IMR-90 (cell line): ENCODE results near the gene MLX. TPM values are rescaled to one million over a fixed set of nuclear protein-coding genes. Genes with fewer than 3 reads are reported as not detected.

ENCODE experiments used
- ATAC-seq: fragments of 200-7000 bp; cut with Tn5 transposase; 2 replicates; pipeline ENCODE4 v1.9.1; 2020; ENCODE audit warnings: low read depth, mild to moderate bottlenecking, moderate library complexity
- BruUV-seq: library from RNA; stranded (reverse); fragments of 400-500 nt; replicated peaks from 2 replicates; lab custom pipeline; 2021; lab: Mats Ljungman, UMichigan
- CTCF ChIA-PET: fragments of 300-600 bp; formaldehyde crosslinking; extraction: SDS; loops from one replicate; lab custom pipeline; 2021; ENCODE audit warnings: antibody characterized with exemption; lab: Yijun Ruan, JAX
- POLR2A ChIA-PET: fragments of 300-600 bp; sonication (Branson Sonifier 250); formaldehyde crosslinking; loops from one replicate; lab custom pipeline; 2022; ENCODE audit warnings: antibody characterized with exemption; ENCODE audit not compliant: unreplicated experiment; lab: Charles Lee
- DNase-seq: peaks from one replicate; pipeline ENCODE4 v3.0.0; 2013
- H2AFZ ChIP-seq: replicated peaks from 2 replicates; pipeline ENCODE3; 2013; ENCODE audit warnings: low read length, mild to moderate bottlenecking; ENCODE audit not compliant: poor library complexity
- H2AK5ac ChIP-seq: 2 replicates; pipeline ENCODE4 v1.6.1; 2013; ENCODE audit warnings: low read depth, low read length, inconsistent platforms
- H2AK9ac ChIP-seq: replicated peaks from 2 replicates; pipeline ENCODE3; 2013; ENCODE audit warnings: mild to moderate bottlenecking, low read depth, low read length, moderate library complexity; ENCODE audit not compliant: poor library complexity
- H2BK120ac ChIP-seq: 2 replicates; pipeline ENCODE4 v1.6.1; 2013; ENCODE audit warnings: low read depth, low read length, inconsistent platforms
- H2BK15ac ChIP-seq: 3 replicates; pipeline ENCODE4 v1.6.1; 2013; ENCODE audit warnings: low read depth, low read length, inconsistent platforms
- H2BK20ac ChIP-seq: 2 replicates; pipeline ENCODE4 v1.6.1; 2013; ENCODE audit warnings: low read depth, mild to moderate bottlenecking, inconsistent platforms, low read length, moderate library complexity
- H2BK5ac ChIP-seq: 2 replicates; pipeline ENCODE4 v1.6.1; 2013; ENCODE audit warnings: mild to moderate bottlenecking, low read depth, low read length, inconsistent platforms; ENCODE audit not compliant: poor library complexity, severe bottlenecking
- H3K14ac ChIP-seq: replicated peaks from 2 replicates; pipeline ENCODE4 v1.6.1; 2013; ENCODE audit warnings: low read depth, low read length, inconsistent platforms
- H3K18ac ChIP-seq: 2 replicates; pipeline ENCODE4 v1.6.1; 2013; ENCODE audit warnings: low read depth, low read length, control low read depth
- H3K23ac ChIP-seq: 2 replicates; pipeline ENCODE4 v1.6.1; 2013; ENCODE audit warnings: low read depth, low read length, inconsistent platforms
- H3K27ac ChIP-seq: 2 replicates; pipeline ENCODE4 v1.5.1; 2013; ENCODE audit warnings: mild to moderate bottlenecking, control low read depth, low read length; ENCODE audit not compliant: insufficient read depth
- H3K27me3 ChIP-seq: 2 replicates; pipeline ENCODE4 v1.6.1; 2013; ENCODE audit warnings: low read length; ENCODE audit not compliant: control insufficient read depth, insufficient read depth
- H3K36me3 ChIP-seq: 2 replicates; pipeline ENCODE4 v1.6.1; 2013; ENCODE audit warnings: low read length, mixed read lengths; ENCODE audit not compliant: control insufficient read depth, insufficient read depth
- H3K4ac ChIP-seq: 2 replicates; pipeline ENCODE4 v1.6.1; 2013; ENCODE audit warnings: low read depth, low read length, inconsistent platforms
- H3K4me1 ChIP-seq: 2 replicates; pipeline ENCODE4 v1.6.1; 2013; ENCODE audit warnings: low read length, mixed read lengths; ENCODE audit not compliant: control insufficient read depth, insufficient read depth
- H3K4me2 ChIP-seq: 2 replicates; pipeline ENCODE4 v1.6.1; 2013; ENCODE audit warnings: low read depth, mild to moderate bottlenecking, control low read depth, low read length, moderate library complexity
- H3K4me3 ChIP-seq: 2 replicates; pipeline ENCODE4 v1.5.1; 2013; ENCODE audit warnings: low read depth, mild to moderate bottlenecking, control low read depth, low read length, moderate library complexity; ENCODE audit not compliant: insufficient read depth
- H3K56ac ChIP-seq: 2 replicates; pipeline ENCODE4 v1.6.1; 2013; ENCODE audit warnings: low read length, inconsistent platforms; ENCODE audit not compliant: insufficient read depth; ENCODE audit errors: extremely low read depth
- H3K79me1 ChIP-seq, 2 experiments: 2 replicates each; pipeline ENCODE4 v1.6.1; 2013; ENCODE audit warnings: low read length in 2 of 2, inconsistent platforms in 1 of 2, low read depth in 1 of 2
- H3K9ac ChIP-seq: 2 replicates; pipeline ENCODE4 v1.6.1; 2013; ENCODE audit warnings: low read depth, low read length, control low read depth
- H3K9me1 ChIP-seq: 2 replicates; pipeline ENCODE4 v1.6.1; 2013; ENCODE audit warnings: low read length, inconsistent platforms; ENCODE audit not compliant: insufficient read depth
- H3K9me3 ChIP-seq: 2 replicates; pipeline ENCODE4 v1.6.1; 2013; ENCODE audit warnings: low read length; ENCODE audit not compliant: control insufficient read depth, insufficient read depth
- H4K20me1 ChIP-seq: 2 replicates; pipeline ENCODE4 v1.6.1; 2013; ENCODE audit warnings: low read length, inconsistent platforms; ENCODE audit not compliant: insufficient read depth
- H4K5ac ChIP-seq: 2 replicates; pipeline ENCODE4 v1.6.1; 2013; ENCODE audit warnings: mild to moderate bottlenecking, low read depth, low read length, control low read depth
- H4K8ac ChIP-seq, 2 experiments: 2 replicates each; pipeline ENCODE4 v1.6.1; 2013; ENCODE audit warnings: low read depth in 2 of 2, low read length in 2 of 2, control low read depth in 1 of 2, inconsistent platforms in 1 of 2
- H4K91ac ChIP-seq: 2 replicates; pipeline ENCODE4 v1.6.1; 2013; ENCODE audit warnings: low read depth, low read length, inconsistent platforms; ENCODE audit not compliant: insufficient read depth
- MAFK ChIP-seq: IDR thresholded peaks from 2 replicates; pipeline ENCODE4 v1.6.1; 2012; ENCODE audit warnings: low read depth, low read length, improper control_type of control experiment
- RAD21 ChIP-seq: IDR thresholded peaks from 2 replicates; pipeline ENCODE4 v1.6.1; 2012; ENCODE audit warnings: low read length, improper control_type of control experiment
- WGBS, 2 experiments: methylation state at CpG; one replicate each; pipeline versions ENCODE4 v1.1.5 to v1.1.7; 2013; ENCODE audit warnings: missing lambda C conversion rate in 2 of 2; ENCODE audit not compliant: insufficient read length in 1 of 2; ENCODE audit errors: extremely low coverage in 2 of 2; 5-methylcytosine and 5-hydroxymethylcytosine counted together
- dilution Hi-C: fragments of 300-500 bp; cut with HindIII; formaldehyde crosslinking; loops from one replicate; pipeline ENCODE4 v1.14.3; 2018; ENCODE audit warnings: low sequenced_read_pairs; ENCODE audit not compliant: unreplicated experiment
- in situ Hi-C: fragments of 300-500 bp; cut with MboI; formaldehyde crosslinking; loops from 3 replicates; pipeline ENCODE4 v1.14.3; 2019; ENCODE audit warnings: low sequenced_read_pairs, inconsistent platforms, mixed read lengths
- intact Hi-C: fragments of 100-400 bp; cut with micrococcal nuclease; formaldehyde crosslinking; loops from 2 replicates; pipeline ENCODE4 v1.10.0; 2022
- polyA plus RNA-seq, 3 experiments: library from polyadenylated mRNA; depleted of rRNA; stranded (reverse); fragments of >200 nt; gene quantifications; 2 replicates each; pipeline ENCODE4 v1.2.3, GENCODE V29; 2012; ENCODE audit warnings: low replicate concordance in 1 of 3
- total RNA-seq: library from RNA; depleted of rRNA; stranded (reverse); fragments of >200 nt; gene quantifications from 2 replicates; pipeline ENCODE4 v1.2.3, GENCODE V29; 2012
- TF ChIP-seq, protein P1 (sequence below): conservative IDR thresholded peaks from 2 replicates; pipeline ENCODE4 v1.5.1; 2012; ENCODE audit warnings: mild to moderate bottlenecking, low read depth, low read length, improper control_type of control experiment

Gene MLX
- total and polyA plus RNA-seq, 2 of the 4 experiments (the other 2 are of a cell fraction), result 37.8 to 45.6 TPM

DNA sequence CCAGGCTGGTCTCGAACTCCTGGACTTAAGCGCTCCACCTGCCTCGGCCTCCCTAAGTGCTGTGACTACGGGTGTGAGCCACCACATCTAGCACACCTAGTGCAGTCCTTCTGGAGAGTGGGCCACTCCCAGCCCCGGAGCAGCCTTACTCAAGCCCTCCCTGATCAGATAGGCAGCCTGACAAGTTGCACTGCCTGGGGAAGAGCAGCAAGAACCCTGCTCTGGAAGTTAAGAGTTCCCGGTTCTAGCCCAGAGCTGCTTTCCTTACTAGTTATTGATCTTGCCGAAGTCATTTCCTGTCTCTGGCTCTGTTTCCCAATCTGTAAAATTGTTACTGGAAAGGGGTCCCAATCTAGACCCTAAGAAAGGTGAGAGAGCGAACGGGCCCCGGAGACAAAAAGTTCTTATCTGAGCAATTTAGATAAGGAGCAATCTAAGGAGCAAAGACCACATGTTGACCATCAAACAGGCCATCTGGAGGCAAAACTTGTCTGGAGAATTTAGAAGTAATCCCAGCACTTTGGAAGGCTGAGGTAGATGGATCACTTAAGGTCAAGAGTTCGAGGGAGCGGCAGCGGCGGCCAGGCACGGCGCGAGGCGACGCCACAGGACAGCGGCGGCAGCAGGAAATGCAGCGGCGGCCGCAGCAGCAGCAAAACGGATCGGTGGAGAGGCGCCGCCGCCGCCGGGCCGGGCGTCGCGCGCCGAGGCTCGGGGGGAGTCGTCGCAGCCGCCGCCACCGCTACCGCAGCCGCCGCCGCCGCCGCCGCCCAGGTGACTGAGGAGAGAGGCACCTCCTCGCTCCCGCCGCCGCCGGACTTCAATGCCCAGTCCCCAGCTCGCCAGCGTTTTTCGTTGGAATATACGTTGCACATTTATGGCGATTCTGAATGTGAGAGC is 35.2 kb upstream of the MLX start:
- DNase-seq (peak; percentile 34), ATAC-seq (peak; percentile 27)
- in situ Hi-C loops, result no loop called here
- Histone ChIP-seq H2BK20ac (peak overlapping the region; percentile 61), H3K9me3 (no peaks in the 10 kb centered on the region), H3K27me3 (no peaks in the 10 kb centered on the region), H3K36me3 (no peaks in the 10 kb centered on the region), H3K27ac (peak overlapping the region; percentile 45; the same call in 1 of the 2 replicates), H3K14ac (peak overlapping the region; percentile 76; the same call in 1 of the 2 replicates), H2AK9ac (peak overlapping the region; percentile 72), H3K4me2 (peak overlapping the region; percentile 76), H4K8ac (peak overlapping the region; percentile 30 to 88; a peak in 2 of 4 replicates), H3K4me1 (peaks cover 23% of the 10 kb centered on the region), H4K5ac (peak overlapping the region; percentile 52; the same call in 1 of the 2 replicates), H2BK15ac (0 out of 3 replicates have a peak overlapping the region, but pooled peaks have one; percentile 74), H3K4ac (peak overlapping the region; percentile 79; the same call in 1 of the 2 replicates), H3K56ac (peak overlapping the region; percentile 65; the same call in 1 of the 2 replicates), H2AK5ac (peak overlapping the region; percentile 39), H4K20me1 (0 out of 2 replicates have a peak, but pooled peaks cover 1% of the 10 kb centered on the region), H3K9ac (peak overlapping the region; percentile 62), H3K23ac (peak overlapping the region; percentile 59), H3K18ac (peak overlapping the region; percentile 63; the same call in 1 of the 2 replicates), H2AFZ (peak overlapping the region; percentile 85), H3K9me1 (peaks cover 20% of the 10 kb centered on the region), H2BK120ac (peak overlapping the region; percentile 74), H3K4me3 (peak overlapping the region; percentile 42), H3K79me1 (peaks cover 5 to 19% of the 10 kb centered on the region in 2 experiments; a peak in 3 of 4 replicates), H2BK5ac (no peak overlapping the region), H4K91ac (0 out of 2 replicates have a peak overlapping the region, but pooled peaks have one; percentile 19)
- dilution Hi-C loops, result no loop called here
- ChIA-PET CTCF (interaction anchor here (0.7 to 0.8 kb wide), 2 partner anchors 9 to 432 kb away, joined by 3 to 4 read pairs; no protein-coding TSS in a partner anchor), POLR2A (interaction anchor here (0.6 kb wide), 1 partner anchor 207 kb away, joined by 4 read pairs; no protein-coding TSS in a partner anchor)
- intact Hi-C loops, result no loop called here
- WGBS, 2 experiments, result 13% methylated on average over 38 of the region's 60 CpGs; no CpG with 5 or more reads in 1 of the 2 experiments
- TF ChIP-seq RAD21 (peak; percentile 41), MAFK (no peak)
- TF ChIP-seq, protein P1, sequence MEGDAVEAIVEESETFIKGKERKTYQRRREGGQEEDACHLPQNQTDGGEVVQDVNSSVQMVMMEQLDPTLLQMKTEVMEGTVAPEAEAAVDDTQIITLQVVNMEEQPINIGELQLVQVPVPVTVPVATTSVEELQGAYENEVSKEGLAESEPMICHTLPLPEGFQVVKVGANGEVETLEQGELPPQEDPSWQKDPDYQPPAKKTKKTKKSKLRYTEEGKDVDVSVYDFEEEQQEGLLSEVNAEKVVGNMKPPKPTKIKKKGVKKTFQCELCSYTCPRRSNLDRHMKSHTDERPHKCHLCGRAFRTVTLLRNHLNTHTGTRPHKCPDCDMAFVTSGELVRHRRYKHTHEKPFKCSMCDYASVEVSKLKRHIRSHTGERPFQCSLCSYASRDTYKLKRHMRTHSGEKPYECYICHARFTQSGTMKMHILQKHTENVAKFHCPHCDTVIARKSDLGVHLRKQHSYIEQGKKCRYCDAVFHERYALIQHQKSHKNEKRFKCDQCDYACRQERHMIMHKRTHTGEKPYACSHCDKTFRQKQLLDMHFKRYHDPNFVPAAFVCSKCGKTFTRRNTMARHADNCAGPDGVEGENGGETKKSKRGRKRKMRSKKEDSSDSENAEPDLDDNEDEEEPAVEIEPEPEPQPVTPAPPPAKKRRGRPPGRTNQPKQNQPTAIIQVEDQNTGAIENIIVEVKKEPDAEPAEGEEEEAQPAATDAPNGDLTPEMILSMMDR, result peak; percentile 39
- BruUV-seq, result no TSS peak
